GM20431 (cell line): Measurements from ENCODE around the gene CADM1.

Source experiments
- in situ Hi-C: fragments of 300-500 bp; cut with MseI, MboI; formaldehyde crosslinking; loops from one replicate; pipeline ENCODE4 v1.15.0; 2020; ENCODE audit warnings: low sequenced_read_pairs; ENCODE audit not compliant: unreplicated experiment

Gene CADM1

DNA sequence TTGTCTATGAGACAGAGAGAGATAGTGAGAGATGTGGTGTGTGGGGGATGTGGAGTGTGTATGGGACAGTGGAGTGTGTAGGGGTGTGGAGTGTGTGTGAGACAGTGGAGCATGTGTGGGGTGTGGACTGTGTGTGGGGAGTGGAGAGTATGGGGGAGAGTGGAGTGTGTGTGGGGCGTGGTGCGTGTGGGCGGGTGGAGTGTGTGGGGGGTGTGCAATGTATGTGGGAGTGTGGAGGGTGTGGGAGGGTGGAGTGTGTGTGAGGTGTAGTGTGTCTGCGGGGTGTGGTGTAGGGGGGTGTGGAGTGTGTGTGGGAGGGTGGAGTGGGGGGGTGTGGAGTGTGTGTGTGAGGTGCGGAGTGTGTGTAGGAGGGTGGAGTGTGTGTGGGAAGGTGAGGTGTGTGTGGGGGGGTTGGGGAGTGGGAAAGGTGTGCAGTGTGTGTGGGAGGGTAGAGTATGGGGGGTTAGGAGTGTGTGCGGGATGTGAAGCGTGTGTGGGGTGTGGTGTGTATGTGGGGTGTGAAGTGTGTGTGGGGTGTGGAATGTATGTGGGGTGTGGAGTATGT, 356.9 kb downstream of the CADM1 start:
- in situ Hi-C loops, result no loop called here

DNA sequence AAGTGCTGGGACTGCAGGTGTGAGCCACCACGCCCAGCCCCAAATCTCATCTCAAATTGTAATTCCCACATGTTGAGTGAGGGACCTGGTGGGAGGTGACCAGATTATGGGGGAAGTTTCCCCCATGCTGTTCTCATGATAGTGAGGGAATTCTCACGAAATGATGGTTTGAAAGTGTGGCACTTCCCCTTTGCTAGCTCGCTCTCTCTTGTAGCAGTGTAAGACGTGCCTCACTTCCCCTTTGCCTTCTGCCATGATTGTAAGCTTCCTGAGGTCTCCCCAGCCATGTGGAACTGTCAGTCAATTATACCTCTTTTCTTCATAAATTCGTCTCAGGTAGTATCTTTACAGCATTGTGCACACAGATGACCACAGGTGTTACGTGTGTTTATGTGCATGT, 357.8 kb downstream of the CADM1 start:
- in situ Hi-C loops, result no loop called here

DNA sequence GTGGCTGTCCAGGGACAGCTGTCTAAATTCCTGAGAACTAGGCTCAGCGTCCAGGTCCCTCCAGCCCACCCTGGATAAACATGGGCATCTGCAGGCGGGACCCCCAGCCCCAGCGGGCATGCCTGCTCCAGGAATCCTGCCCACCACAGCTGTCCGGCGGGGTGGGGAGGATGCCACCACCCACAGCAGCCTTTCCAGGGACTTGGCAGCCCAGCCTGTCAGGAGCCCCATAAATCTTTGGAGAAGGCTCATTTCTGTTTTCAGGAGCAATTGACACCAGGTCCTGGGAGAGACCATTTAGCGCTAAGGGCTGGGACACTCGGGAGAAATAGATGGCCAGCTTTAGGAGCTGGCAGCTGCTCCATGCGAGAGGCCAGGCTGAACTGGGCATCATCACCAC, 358.9 kb downstream of the CADM1 start:
- in situ Hi-C loops, result no loop called here

DNA sequence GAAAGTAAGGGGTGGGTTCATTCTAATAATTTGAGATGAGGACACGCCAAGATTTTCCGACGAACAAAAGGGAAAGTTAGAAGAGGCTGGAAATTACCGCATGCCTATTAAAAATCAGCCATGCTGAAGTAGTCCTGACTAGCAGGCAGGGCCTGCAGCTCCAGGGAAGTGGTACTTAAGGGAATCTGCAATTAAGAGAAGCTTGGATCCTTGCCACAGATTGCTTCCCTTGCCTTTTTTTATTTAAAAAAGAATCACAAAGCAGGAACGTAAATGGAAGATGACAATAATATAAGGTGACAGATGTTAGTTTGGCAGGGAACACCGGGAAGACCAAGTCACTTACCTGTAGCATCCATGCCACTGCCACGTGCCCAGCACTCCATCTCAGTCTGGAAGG, 359.3 kb downstream of the CADM1 start:
- in situ Hi-C loops, result no loop called here

DNA sequence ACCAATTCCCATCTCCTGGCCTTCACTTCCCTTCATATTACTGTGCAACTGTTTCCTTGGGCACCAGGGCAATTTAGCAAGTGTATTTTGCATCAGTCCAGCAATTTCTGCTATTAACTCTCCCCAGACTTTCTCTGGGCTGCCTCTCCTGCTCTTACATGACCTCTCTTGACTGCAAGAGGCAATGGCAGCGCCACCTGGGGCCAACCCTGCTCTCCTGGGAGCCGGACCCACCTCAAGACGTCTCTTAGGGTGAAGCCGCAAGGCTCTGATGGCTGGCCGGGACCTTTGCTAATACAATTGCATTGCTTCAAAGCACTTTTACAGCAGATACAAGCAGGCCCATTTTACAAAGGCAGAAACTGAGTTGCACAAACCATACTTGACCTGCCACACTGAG, 360.2 kb downstream of the CADM1 start:
- in situ Hi-C loops, result no loop called here

DNA sequence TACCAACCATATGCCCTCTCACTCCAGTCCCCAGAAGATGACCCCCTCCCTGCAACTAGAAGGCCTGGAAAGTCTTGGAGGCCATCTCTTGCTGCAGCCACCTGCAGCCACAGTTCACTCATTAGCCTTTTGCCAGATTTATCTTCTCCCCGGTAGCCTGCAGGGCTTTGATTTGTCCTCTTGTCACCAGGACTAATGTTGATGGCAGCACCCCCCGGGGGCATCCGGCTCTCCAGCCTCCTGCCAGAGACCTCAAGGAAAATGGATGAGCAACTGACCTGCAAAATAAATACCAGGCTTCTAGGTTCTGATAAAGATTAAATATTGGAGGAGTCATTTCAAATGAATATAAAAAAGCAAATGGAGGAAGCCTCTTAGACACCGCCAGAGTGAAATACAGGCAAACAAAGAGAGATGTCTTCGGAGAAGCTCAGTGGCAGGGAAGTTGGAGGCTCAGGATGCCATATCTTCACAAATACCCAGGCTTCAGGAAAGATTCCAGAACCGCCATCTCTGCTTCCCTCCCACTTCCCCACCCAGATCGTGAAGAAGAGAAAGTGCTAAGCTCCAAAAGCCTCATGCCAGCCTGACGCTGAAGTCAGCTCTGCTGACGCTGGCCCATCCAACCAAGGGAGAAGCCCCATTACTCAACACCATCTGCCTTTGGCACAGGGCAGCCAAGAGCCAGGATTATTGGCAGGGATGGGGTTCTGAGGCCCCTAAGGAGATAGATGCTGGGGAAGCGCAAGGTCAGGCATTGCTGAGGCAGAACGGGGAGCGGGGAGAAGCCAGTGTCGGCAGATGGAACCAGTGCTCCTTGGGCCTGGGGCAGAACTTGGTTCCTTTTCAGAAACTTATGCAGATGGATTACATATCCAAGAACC, 362.7 kb downstream of the CADM1 start:
- in situ Hi-C loops, result no loop called here

DNA sequence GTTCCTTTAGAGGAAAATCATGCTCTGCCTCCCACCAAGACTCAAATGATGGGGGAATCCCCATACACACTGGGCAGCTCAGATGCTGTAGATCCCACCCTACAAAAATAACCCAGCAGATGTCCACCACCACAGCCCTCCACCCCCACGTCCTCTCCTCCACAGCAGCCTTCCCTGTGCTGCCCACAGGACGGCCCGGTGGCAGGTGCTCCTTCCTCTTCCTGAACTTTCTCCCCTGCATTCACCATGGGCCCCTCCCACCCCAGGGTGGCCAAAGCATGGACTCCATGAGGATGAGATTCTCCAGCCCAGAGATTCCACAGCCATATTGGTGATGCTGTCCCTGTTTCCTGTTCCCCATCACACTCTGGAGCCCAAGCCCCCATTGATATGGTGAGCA, 368.3 kb downstream of the CADM1 start:
- in situ Hi-C loops, result no loop called here

DNA sequence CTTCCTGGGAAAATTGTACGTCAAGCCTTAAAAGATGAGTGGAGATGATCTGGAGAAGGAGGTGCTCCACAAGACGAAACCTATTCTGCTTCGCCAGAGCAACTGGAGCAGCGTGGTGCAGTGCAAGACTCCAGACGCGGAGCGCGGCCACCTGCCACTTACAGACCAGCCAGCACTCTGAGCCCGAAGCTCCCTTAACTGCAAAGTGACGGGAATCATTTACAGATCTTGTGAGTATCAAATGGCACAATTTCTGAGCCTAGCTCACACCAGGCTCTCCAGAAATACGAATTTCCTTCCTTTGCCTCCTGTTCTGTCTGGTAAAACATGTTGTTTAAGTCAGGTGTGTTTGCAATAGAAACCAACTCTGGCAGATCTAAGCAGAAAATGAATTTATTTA, 369.3 kb downstream of the CADM1 start:
- in situ Hi-C loops, result no loop called here

DNA sequence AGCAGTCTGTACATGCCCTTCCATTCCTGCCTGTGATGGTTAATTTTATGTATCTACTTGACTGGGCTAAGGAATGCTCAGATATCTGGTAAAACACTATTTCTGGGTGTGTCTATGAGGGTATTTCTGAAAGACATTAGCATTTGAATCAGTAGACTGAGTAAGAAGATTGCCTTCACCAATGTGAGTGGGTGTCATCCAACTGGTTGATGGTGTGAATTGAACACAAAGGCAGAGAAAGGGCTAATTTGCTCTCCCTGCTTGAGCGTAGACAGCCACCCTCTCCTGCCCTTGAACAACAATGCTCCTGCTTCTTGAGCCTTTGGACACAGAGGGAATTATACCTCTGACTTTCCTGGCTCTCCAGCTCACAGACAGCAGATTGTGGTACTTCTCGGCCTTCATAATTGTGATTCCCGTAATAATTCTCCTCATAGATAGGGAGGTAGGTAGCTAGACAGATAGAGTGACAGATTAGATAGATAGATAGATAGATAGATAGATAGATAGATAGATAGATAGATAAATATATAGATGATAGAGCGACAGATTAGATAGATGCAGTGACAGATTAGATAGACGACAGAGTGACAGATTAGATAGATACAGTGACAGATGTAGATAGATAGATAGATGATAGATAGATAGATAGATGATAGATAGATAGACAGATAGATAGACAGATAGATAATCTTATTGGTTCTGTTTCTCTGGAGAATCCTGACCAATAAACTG, 370.6 kb downstream of the CADM1 start:
- in situ Hi-C loops, result no loop called here

DNA sequence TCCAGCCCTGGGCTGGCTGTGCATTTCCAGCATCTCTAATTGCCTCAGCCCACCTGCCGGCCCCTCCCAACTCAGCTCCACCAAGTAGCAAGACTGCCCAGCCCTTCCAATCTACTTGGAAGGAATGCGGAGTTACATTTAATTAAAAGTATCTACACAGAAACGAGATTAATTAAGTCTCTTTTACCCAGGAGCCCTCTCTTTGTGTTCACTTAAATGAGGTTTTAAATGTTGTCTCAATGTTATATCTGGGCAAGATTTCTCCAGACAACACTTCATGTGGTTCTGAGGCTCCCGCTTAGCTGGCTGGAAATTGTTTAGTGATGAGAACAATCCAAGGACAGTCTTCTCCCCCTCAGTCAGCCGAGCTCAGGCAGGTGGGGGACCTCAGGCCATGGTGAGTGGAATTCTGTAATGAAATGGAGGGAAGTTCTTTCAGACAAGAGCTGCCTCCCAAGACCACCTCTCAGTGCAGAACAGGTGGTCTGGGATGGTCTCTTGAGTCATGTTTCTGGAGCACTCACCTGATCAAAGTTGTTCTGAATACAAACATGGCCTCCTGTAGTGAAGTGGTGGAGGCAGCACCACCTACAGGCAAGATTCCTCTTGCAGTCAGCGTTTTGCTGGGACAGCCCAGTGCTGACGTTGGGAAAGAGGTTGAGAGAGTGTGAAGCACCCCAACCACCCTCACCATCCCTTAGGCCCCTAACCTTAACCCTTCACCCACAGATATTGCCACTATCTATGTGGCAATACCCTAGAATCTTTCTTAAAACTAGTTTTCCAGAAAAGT, 371.6 kb downstream of the CADM1 start:
- in situ Hi-C loops, result no loop called here

DNA sequence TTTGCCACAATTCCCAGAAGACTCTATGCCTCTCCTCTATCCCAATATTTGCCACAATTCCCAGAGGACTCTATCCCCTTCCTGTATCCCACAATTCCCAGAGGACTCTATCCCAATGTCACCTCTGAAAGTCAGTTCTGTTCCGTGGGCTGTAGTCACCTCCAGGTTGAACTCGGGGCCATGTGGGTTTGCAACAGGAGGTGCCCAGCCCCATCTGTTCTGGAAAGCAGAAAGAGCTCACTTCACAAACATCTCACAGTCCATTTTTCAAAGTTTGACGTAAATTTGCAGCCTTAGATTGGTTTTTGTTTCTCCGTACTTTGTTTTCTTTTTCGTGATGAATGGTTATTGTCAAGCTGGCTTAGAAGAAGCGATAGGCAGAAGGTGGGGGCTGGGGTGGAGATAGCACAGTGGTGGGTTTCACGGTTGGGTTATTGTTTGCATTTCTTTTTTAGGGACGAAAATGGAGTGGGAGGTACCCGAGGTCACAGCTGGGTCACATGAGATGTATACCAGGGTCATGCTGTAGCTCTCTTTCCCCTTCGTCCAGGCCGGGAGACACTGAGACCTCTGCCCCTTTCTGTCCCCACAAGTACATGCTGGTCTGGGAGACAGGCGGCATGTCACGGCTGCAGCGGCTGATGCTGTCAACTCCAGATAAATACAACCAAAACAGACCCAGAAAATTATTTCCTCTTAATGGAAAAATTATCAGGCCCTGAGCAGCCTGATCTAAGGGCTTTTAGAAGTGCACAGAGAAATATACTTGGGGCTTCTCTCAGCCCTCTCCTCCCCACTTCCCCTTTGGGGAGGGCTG, 374.5 kb downstream of the CADM1 start:
- in situ Hi-C loops, result no loop called here

DNA sequence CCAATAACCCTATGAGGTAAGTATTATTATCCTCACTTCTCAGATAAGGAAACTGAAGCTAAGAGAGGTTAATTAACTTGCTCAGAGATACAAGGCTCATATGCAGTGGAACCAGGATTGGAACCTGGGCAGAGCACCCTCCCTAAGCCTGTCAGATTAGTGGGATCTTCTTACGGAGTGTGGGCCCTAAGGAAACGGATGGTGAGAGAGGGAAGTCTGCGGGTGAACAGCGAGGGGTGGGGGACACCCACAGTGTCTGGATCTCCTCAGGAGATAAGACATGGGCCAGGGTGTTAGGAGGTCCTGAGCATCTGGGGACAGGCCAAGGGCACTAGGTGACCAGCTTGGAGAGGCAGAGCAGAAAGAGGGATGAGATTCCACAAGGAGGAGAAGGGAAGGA, 376.0 kb downstream of the CADM1 start:
- in situ Hi-C loops, result no loop called here

DNA sequence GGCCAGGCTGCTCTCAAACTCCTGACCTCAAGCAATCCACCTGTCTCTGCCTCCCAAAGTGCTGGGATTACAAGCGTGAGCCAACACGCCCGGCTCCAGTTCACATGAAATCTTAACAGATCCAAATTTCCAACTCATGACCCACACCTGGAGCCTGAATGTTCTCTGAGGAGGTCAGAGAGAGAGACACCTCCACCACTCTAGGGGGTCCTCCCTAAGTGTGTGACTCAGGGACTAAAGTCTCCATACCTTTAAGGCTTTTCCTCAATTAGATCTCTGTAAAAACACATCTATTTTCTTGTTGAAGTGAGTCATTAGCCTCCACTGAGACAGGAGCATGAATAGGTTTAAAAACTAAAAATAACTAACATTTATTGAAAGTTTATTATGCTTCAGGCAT, 376.4 kb downstream of the CADM1 start:
- in situ Hi-C loops, result no loop called here

DNA sequence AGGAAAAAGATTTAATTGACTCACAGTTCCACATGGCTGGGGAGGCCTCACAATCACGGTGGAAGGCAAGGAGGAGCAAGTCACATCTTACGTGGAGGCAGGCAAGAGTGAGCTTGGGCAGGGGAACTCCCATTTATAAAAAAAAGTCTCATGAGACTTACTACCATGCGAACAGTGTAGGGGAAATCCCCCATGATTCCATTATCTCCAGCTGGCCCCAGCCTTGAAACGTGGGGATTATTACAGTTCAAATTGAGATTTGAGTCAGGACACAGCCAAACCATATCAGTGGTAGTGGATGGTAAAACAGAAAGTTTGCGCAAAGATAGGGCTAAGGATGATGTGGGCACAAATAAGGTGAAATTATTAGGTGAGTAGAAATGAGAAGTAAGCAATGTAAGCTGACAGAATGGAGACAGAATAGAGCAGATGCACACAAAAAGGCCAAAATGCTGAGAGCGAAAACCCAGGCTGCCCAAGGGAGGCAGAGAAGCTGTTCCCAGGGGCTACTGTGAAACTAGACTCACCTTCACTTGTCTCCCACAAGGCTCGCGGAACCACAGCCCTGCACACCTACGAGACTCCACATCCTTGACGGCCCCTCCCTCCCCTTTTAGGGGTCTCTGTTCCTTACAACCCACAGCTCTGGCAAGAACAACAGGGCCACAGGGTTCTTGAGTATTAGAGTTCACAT, 377.6 kb downstream of the CADM1 start:
- in situ Hi-C loops, result no loop called here

DNA sequence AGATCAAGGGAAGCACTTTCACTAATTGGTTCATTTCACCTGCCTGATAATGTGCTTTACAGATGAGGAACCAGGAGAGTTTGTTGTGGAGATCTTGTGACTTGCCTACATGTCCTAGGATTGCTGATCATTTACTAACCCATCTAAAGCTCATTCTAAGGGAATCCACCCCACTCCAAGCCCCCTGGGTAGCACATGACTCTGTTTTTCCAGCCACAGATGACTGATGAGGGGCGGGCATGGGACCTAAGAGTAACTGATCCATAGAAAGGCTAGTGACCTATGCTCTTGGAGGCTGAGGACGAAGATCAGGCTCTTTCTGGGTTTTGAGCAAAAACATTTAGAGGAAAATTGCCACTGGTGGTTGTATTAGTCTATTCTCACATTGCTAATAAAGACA, 378.1 kb downstream of the CADM1 start:
- in situ Hi-C loops, result no loop called here

DNA sequence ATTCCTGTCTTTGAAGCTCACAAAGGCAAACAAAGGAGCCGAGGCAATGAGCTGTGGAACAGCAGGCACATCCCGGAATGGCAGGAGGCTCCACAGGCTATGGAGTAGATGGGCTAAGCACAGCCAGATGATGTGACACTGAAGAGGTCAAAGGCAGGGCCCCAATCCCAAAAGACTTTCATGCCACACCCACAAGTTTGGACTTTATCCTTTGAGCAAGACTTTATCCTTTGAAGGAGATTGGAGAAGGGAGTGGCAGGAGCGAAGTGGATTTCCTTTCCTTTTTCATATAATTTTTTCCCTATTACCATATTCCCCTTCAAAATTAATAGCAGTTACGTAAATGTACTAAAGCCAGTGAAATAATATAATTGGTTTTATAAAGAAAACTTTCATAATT, 379.4 kb downstream of the CADM1 start:
- in situ Hi-C loops, result no loop called here

DNA sequence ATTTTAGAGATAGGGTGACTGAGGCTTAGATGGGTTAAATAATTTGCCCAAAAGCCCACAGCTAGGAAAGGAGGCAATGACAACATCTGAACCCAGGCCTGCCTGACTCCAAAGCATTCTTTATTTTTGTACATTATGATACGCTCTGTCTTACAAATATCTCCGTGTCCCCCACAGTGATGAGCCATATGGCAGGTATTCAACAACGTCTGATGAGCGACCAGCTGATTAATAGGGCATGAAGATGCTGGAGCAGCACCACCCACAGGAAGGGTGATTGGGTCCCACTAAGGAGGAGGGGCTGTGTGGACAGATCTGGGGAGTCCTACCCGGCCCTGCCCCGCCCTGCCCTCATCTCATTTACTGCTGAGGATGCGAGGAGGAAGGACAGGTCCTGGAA, 380.6 kb downstream of the CADM1 start:
- in situ Hi-C loops, result no loop called here

DNA sequence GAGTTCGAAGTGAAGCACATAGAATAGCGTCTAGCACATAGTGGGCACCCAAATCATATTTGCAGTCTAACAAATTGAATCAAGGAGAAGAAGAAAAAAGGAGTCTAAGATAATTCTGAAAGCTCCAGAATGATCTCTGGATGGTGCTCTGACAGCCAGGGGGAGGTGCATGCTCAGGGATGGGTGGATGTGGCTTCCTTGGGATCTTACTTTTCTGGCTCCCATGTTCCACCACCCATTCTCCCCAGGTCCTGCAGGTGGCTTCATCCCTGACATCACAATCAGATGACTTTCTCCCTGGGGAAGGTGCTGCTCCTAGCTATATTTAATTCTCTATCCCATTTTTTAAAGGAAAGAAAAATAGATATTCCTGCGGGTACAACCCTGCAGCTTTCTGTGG, 381.9 kb downstream of the CADM1 start:
- in situ Hi-C loops, result no loop called here
